Natural killer cell (primary cell): ENCODE data around the gene MCM7. TPM values are rescaled to one million over a fixed set of nuclear protein-coding genes. Genes with fewer than 3 reads are reported as not detected.
A peak's percentile ranks its signal among the peaks of the same experiment; 100 is the strongest.

Source experiments
- ATAC-seq, 3 donors: fragments of 150-1000 bp in 2 of 3; fragments of 200-7000 bp in 1 of 3; cut with Tn5 transposase; 1 replicate in 1 of 3; 2 replicates in 2 of 3; pipeline ENCODE4 v1.10.0; 2021; ENCODE audit warnings: mild to moderate bottlenecking in 2 of 3, moderate library complexity in 2 of 3
- DNase-seq, 2 donors: peaks; one replicate each; pipeline versions ENCODE4 v3.0.0 to v3.0.0-alpha.2; 2013 to 2021; ENCODE audit warnings: mixed read lengths in 1 of 2
- H3K27ac ChIP-seq: one replicate; pipeline ENCODE4 v1.5.1; 2013; ENCODE audit warnings: mild to moderate bottlenecking, low read length
- H3K27me3 ChIP-seq: one replicate; pipeline ENCODE4 v1.6.1; 2013; ENCODE audit warnings: low read length; ENCODE audit not compliant: control insufficient read depth, insufficient read depth
- H3K36me3 ChIP-seq: one replicate; pipeline ENCODE4 v1.6.1; 2013; ENCODE audit warnings: low read length; ENCODE audit not compliant: control insufficient read depth, insufficient read depth
- H3K4me1 ChIP-seq: one replicate; pipeline ENCODE4 v1.6.1; 2013; ENCODE audit warnings: low read length; ENCODE audit not compliant: control insufficient read depth, insufficient read depth
- H3K4me3 ChIP-seq: one replicate; pipeline ENCODE4 v1.5.1; 2013; ENCODE audit warnings: low read length
- H3K9me3 ChIP-seq: one replicate; pipeline ENCODE4 v1.6.1; 2013; ENCODE audit warnings: low read length; ENCODE audit not compliant: control insufficient read depth, insufficient read depth
- H3K27ac Mint-ChIP-seq, 2 donors: one replicate each; pipeline ENCODE4 v1.8.0; 2022; ENCODE audit warnings: mild to moderate bottlenecking in 2 of 2, mixed read lengths in 2 of 2, moderate library complexity in 1 of 2
- H3K27me3 Mint-ChIP-seq, 2 donors: one replicate each; pipeline ENCODE4 v1.8.0; 2022; ENCODE audit warnings: low read depth in 2 of 2, mixed read lengths in 2 of 2
- H3K36me3 Mint-ChIP-seq: one replicate; pipeline ENCODE4 v1.8.0; 2022; ENCODE audit warnings: mixed read lengths
- H3K4me1 Mint-ChIP-seq, 2 donors: one replicate each; pipeline ENCODE4 v1.8.0; 2022; ENCODE audit warnings: mixed read lengths in 2 of 2
- H3K4me3 Mint-ChIP-seq: one replicate; pipeline ENCODE4 v1.8.0; 2022; ENCODE audit warnings: mild to moderate bottlenecking, moderate library complexity, mixed read lengths
- H3K9me3 Mint-ChIP-seq, 2 donors: one replicate each; pipeline ENCODE4 v1.8.0; 2022; ENCODE audit warnings: mixed read lengths in 2 of 2
- WGBS: methylation state at CpG from one replicate; pipeline ENCODE4 v1.1.7; 2013; ENCODE audit warnings: missing lambda C conversion rate; ENCODE audit not compliant: insufficient coverage; 5-methylcytosine and 5-hydroxymethylcytosine counted together
- intact Hi-C: fragments of 100-400 bp; cut with micrococcal nuclease; formaldehyde crosslinking; loops from one replicate; pipeline ENCODE4 v1.14.2; 2022
- total RNA-seq, 4 donors: library from RNA; stranded (reverse); fragments of 120-200 nt in 1 of 4; gene quantifications; one replicate each; pipeline versions ENCODE4 v1.2.3 to v1.2.4, GENCODE V29; 2013 to 2022
- TF ChIP-seq, protein P1 (sequence below): fragments of 200-600 bp; IDR thresholded peaks from one replicate; pipeline ENCODE4 v1.8.0; 2022; ENCODE audit warnings: antibody characterized with exemption

The MCM7 gene
- total RNA-seq, 3 donors from 2014 or later (not counting 1 experiment from before 2014, with no cell fraction given), result 112 to 214 (median 137) TPM

DNA sequence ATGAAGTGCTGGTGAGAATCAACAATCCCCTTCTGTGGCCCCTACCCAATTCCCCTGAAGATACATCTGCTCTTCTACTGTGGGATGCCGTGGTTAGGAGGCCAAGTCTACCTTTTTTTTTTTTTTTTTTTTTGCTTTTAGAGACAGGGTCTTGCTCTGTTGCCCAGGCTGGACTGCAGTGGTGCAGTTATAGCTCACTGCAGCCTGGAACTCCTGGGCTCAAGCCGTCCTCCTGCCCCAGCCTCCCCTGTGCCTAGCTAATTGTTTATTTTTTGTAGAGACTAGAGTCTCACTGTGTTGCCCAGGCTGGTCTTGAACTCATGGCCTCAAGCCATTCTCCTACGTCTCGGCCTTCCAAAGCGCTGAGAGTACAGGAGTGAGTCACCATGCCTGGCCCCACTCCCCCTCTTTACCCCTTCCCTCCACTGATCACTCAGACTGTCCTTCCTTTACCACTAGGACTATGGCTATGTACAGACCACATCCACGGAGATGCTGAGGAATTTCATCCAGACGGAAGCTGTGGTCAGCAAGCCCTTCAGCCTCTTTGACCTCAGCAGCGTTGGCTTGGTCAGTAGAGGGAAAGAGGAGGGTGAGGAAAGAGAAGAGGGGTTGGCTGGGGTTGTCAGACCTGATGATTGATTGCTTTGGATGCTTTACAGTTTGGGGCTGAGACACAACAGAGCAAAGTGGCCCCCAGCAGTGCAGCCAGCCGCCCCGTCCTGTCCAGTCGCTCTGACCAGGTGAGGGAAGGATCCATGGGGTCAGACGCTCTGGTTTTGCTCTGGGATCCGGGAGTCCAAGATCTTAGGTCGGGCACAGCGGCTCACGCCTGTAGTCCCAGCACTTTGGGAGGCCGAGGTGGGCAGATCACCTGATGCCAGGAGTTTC is 2.0 kb upstream of the MCM7 start:
- no peak for ATAC-seq
- Histone ChIP-seq H3K4me1 (peaks cover 28% of the 10 kb centered on the region), H3K27ac (no peak overlapping the region), H3K4me3 (no peak overlapping the region), H3K36me3 (peaks cover 33% of the 10 kb centered on the region), H3K27me3 (no peaks in the 10 kb centered on the region), H3K9me3 (no peaks in the 10 kb centered on the region)
- 97% methylated on average over 17 of the region's 17 CpGs for WGBS
- no peak for DNase-seq
- TF ChIP-seq, protein P1, sequence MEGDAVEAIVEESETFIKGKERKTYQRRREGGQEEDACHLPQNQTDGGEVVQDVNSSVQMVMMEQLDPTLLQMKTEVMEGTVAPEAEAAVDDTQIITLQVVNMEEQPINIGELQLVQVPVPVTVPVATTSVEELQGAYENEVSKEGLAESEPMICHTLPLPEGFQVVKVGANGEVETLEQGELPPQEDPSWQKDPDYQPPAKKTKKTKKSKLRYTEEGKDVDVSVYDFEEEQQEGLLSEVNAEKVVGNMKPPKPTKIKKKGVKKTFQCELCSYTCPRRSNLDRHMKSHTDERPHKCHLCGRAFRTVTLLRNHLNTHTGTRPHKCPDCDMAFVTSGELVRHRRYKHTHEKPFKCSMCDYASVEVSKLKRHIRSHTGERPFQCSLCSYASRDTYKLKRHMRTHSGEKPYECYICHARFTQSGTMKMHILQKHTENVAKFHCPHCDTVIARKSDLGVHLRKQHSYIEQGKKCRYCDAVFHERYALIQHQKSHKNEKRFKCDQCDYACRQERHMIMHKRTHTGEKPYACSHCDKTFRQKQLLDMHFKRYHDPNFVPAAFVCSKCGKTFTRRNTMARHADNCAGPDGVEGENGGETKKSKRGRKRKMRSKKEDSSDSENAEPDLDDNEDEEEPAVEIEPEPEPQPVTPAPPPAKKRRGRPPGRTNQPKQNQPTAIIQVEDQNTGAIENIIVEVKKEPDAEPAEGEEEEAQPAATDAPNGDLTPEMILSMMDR, result no peak
- Mint-ChIP-seq H3K9me3 (no peaks in the 10 kb centered on the region), H3K4me3 (peak overlapping the region; percentile 95), H3K36me3 (peaks cover 8% of the 10 kb centered on the region), H3K4me1 (peaks cover 29 to 39% of the 10 kb centered on the region in 2 donors), H3K27ac (peak overlapping the region; percentile 96 to 98), H3K27me3 (no peaks in the 10 kb centered on the region)
- intact Hi-C loops, result loop anchor here (10.0 kb wide), 1 partner anchor 572 kb away; the partner anchor contains the start of gene GNB2

DNA sequence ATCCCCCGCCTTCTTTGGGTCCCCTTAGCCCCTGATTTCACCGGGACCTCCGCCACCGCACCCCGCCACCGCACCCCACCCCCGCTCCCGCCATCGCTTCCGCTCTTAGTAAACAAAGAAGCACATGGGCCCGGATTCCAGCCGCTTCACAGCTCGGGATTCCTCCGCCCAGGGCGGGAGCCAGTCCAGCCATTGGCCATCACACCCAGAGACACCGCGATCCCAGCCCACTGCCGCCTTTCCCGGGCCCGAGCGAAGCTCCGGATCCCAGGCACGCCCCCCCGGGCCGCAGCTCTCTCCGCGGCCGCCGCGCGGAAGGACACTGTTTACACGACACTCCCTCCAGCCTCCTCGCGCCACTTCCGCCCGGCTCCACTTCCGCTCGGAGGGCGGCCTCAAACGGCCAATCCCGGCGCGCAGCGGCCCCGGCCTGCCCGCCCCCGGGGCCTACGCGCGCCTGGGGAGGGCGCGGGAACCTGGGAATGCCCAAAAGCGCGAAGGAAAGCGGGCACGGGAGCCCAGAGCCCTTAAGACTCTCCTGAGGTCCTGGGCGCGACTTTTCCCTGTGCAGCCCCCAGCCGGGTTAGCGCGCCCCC is 679 bp downstream of the MCM7 start:
- Histone ChIP-seq H3K9me3 (no peaks in the 10 kb centered on the region), H3K36me3 (peaks cover 38% of the 10 kb centered on the region), H3K27me3 (no peaks in the 10 kb centered on the region), H3K4me3 (peak overlapping the region; percentile 98), H3K27ac (peak overlapping the region; percentile 93), H3K4me1 (peaks cover 28% of the 10 kb centered on the region)
- intact Hi-C loops, result loop anchor here (1.0 to 10.0 kb wide), 5 partner anchors 18 to 574 kb away; partner anchors contain the start of genes CNPY4, GNB2, MBLAC1 and TAF6
- peak; percentile 72 to 88 (median 76) for ATAC-seq
- WGBS, result 0% methylated on average over 61 of the region's 61 CpGs
- Mint-ChIP-seq H3K27ac (peak overlapping the region; percentile 96 to 98), H3K4me1 (peaks cover 36 to 48% of the 10 kb centered on the region in 2 donors), H3K36me3 (peaks cover 19% of the 10 kb centered on the region), H3K9me3 (no peaks in the 10 kb centered on the region), H3K4me3 (peak overlapping the region; percentile 95), H3K27me3 (no peaks in the 10 kb centered on the region)
- TF ChIP-seq, protein P1, result no peak
- peak; percentile 90 to 95 for DNase-seq

GRCh38 chr7:100099452-100099851 is 1.7 kb downstream of the MCM7 start:
- Histone ChIP-seq H3K27me3 (no peaks in the 10 kb centered on the region), H3K4me3 (no peak overlapping the region), H3K36me3 (peaks cover 49% of the 10 kb centered on the region), H3K9me3 (no peaks in the 10 kb centered on the region), H3K4me1 (peaks cover 28% of the 10 kb centered on the region), H3K27ac (no peak overlapping the region)
- peak overlapping the region; percentile 96 to 98 for H3K27ac Mint-ChIP-seq
- TF ChIP-seq, protein P1, result no peak
- intact Hi-C loops, result no loop called here
- H3K4me3 Mint-ChIP-seq, result peak overlapping the region; percentile 95
- H3K27me3 Mint-ChIP-seq, result no peaks in the 10 kb centered on the region
- DNase-seq, result no peak
- H3K36me3 Mint-ChIP-seq, result peaks cover 19% of the 10 kb centered on the region
- ATAC-seq, result no peak
- WGBS, result 84% methylated on average over 12 of the region's 12 CpGs
- peaks cover 36 to 49% of the 10 kb centered on the region in 2 donors for H3K4me1 Mint-ChIP-seq
- no peaks in the 10 kb centered on the region for H3K9me3 Mint-ChIP-seq
